ENCODE data around the gene TMEM209. TPM values are rescaled to one million over a fixed set of nuclear protein-coding genes. Genes with fewer than 3 reads are reported as not detected.
"Not testable (repeated sequence)": the region's sequence is repeated elsewhere in the genome, so short reads cannot be mapped to it uniquely, and the experiment has no call there.

Gene TMEM209
- total RNA-seq, 2 donors from 2014 or later, result 46.1 to 58.2 TPM

- no peak for ATAC-seq (replicated peaks in 1 of 2)
- H3K27me3 Mint-ChIP-seq (ENCODE audit: low read depth), result no peaks in the 10 kb centered on the region
- DNase-seq, result no peak
- no peak overlapping the region for H3K4me3 Mint-ChIP-seq
- no peaks in the 10 kb centered on the region for H3K9me3 Mint-ChIP-seq
- H3K27ac Mint-ChIP-seq, result no peak overlapping the region
- H3K36me3 Mint-ChIP-seq (ENCODE audit: insufficient read depth in 2 of 2), result peaks cover 6% of the 10 kb centered on the region in 2 donors
- H3K4me1 Mint-ChIP-seq (ENCODE audit: low read depth), result peaks cover 22% of the 10 kb centered on the region
Observed at GRCh38 chr7:130208516-130208915, 3.3 kb upstream of the TMEM209 start.

- H3K9me3 Mint-ChIP-seq, result no peaks in the 10 kb centered on the region
- no peak for DNase-seq
- H3K4me1 Mint-ChIP-seq (ENCODE audit: low read depth), result peaks cover 28% of the 10 kb centered on the region
- no peak within 1 kb of the TSS for H3K27ac Mint-ChIP-seq
- H3K4me3 Mint-ChIP-seq, result peak within 1 kb of the TSS in 1 of 2 donors; percentile 53
- no peak for ATAC-seq (replicated peaks in 1 of 2)
- peaks cover 8 to 12% of the 10 kb centered on the region in 2 donors for H3K36me3 Mint-ChIP-seq (ENCODE audit: insufficient read depth in 2 of 2)
- H3K27me3 Mint-ChIP-seq (ENCODE audit: low read depth), result no peaks in the 10 kb centered on the region
Observed at GRCh38 chr7:130207642-130208041, 2.4 kb upstream of the TMEM209 start, which contains the start of gene SSMEM1. TSS of gene SSMEM1 (plus strand) at chr7:130207860. CDS start at chr7:130207911, 51 bp downstream.

GRCh38 chr7:130207033-130207432 is 1.8 kb upstream of the TMEM209 start:
- H3K4me1 Mint-ChIP-seq (ENCODE audit: low read depth), result peaks cover 28% of the 10 kb centered on the region
- ATAC-seq (replicated peaks in 1 of 2), result no peak
- no peak overlapping the region for H3K27ac Mint-ChIP-seq
- peak overlapping the region in 1 of 2 donors; percentile 53 for H3K4me3 Mint-ChIP-seq
- no peaks in the 10 kb centered on the region for H3K9me3 Mint-ChIP-seq
- H3K27me3 Mint-ChIP-seq (ENCODE audit: low read depth), result no peaks in the 10 kb centered on the region
- DNase-seq, result no peak
- H3K36me3 Mint-ChIP-seq (ENCODE audit: insufficient read depth in 2 of 2), result peaks cover 11 to 18% of the 10 kb centered on the region in 2 donors

GRCh38 chr7:130201796-130202195 is 3.4 kb downstream of the TMEM209 start:
- H3K27me3 Mint-ChIP-seq (ENCODE audit: low read depth), result no peaks in the 10 kb centered on the region
- H3K4me1 Mint-ChIP-seq (ENCODE audit: low read depth), result peaks cover 36% of the 10 kb centered on the region
- no peak overlapping the region for H3K4me3 Mint-ChIP-seq
- peak overlapping the region; percentile 48 for H3K27ac Mint-ChIP-seq
- DNase-seq, result no peak
- H3K36me3 Mint-ChIP-seq (ENCODE audit: insufficient read depth in 2 of 2), result peaks cover 21 to 45% of the 10 kb centered on the region in 2 donors
- no peak for ATAC-seq (replicated peaks in 1 of 2)
- H3K9me3 Mint-ChIP-seq, result no peaks in the 10 kb centered on the region

GRCh38 chr7:130197094-130197493 is 8.1 kb downstream of the TMEM209 start:
- H3K9me3 Mint-ChIP-seq, result no peaks in the 10 kb centered on the region
- peaks cover 17% of the 10 kb centered on the region for H3K4me1 Mint-ChIP-seq (ENCODE audit: low read depth)
- peaks cover 15 to 41% of the 10 kb centered on the region in 2 donors for H3K36me3 Mint-ChIP-seq (ENCODE audit: insufficient read depth in 2 of 2)

GRCh38 chr7:130196476-130196875 is 8.7 kb downstream of the TMEM209 start:
- H3K36me3 Mint-ChIP-seq (ENCODE audit: insufficient read depth in 2 of 2), result peaks cover 13 to 37% of the 10 kb centered on the region in 2 donors
- H3K27me3 Mint-ChIP-seq (ENCODE audit: low read depth), result no peaks in the 10 kb centered on the region
- DNase-seq, result no peak
- H3K4me1 Mint-ChIP-seq (ENCODE audit: low read depth), result peaks cover 12% of the 10 kb centered on the region
- no peaks in the 10 kb centered on the region for H3K9me3 Mint-ChIP-seq
- H3K27ac Mint-ChIP-seq, result no peak overlapping the region
- H3K4me3 Mint-ChIP-seq, result no peak overlapping the region
- ATAC-seq (replicated peaks in 1 of 2), result no peak

More at GRCh38 chr7:130197094-130197493, 8.1 kb downstream of the TMEM209 start:
- Mint-ChIP-seq H3K27ac (peak overlapping the region; percentile 17), H3K27me3 (ENCODE audit: low read depth) (no peaks in the 10 kb centered on the region), H3K4me3 (no peak overlapping the region)
- ATAC-seq (replicated peaks in 1 of 2) (no peak), DNase-seq (no peak)

- H3K36me3 Mint-ChIP-seq (ENCODE audit: insufficient read depth in 2 of 2), result peaks cover 13 to 36% of the 10 kb centered on the region in 2 donors
- no peaks in the 10 kb centered on the region for H3K9me3 Mint-ChIP-seq
- ATAC-seq (replicated peaks in 1 of 2) (no peak), DNase-seq (no peak)
- H3K27ac Mint-ChIP-seq, result peak overlapping the region; percentile 27
- H3K4me3 Mint-ChIP-seq, result no peak overlapping the region
- no peaks in the 10 kb centered on the region for H3K27me3 Mint-ChIP-seq (ENCODE audit: low read depth)
- H3K4me1 Mint-ChIP-seq (ENCODE audit: low read depth), result peaks cover 7% of the 10 kb centered on the region
Observed at GRCh38 chr7:130195396-130195795, 9.8 kb downstream of the TMEM209 start.

- Mint-ChIP-seq H3K36me3 (ENCODE audit: insufficient read depth in 2 of 2) (peaks cover 6 to 24% of the 10 kb centered on the region in 2 donors), H3K4me1 (ENCODE audit: low read depth) (no peaks in the 10 kb centered on the region), H3K27ac (no peak overlapping the region), H3K9me3 (no peaks in the 10 kb centered on the region), H3K4me3 (no peak overlapping the region), H3K27me3 (ENCODE audit: low read depth) (no peaks in the 10 kb centered on the region)
- no peak for ATAC-seq (replicated peaks in 1 of 2)
- no peak for DNase-seq
Observed at GRCh38 chr7:130191791-130192190, 13.4 kb downstream of the TMEM209 start.

GRCh38 chr7:130189343-130189742 is 15.9 kb downstream of the TMEM209 start:
- Mint-ChIP-seq H3K36me3 (ENCODE audit: insufficient read depth in 2 of 2) (peaks cover 6 to 27% of the 10 kb centered on the region in 2 donors), H3K4me1 (ENCODE audit: low read depth) (no peaks in the 10 kb centered on the region)

GRCh38 chr7:130187360-130187759 is 17.8 kb downstream of the TMEM209 start:
- no peaks in the 10 kb centered on the region for H3K9me3 Mint-ChIP-seq
- H3K4me3 Mint-ChIP-seq, result no peak overlapping the region
- H3K36me3 Mint-ChIP-seq (ENCODE audit: insufficient read depth in 2 of 2), result peaks cover 4 to 24% of the 10 kb centered on the region in 2 donors
- peak overlapping the region; percentile 3 for H3K27ac Mint-ChIP-seq
- ATAC-seq (replicated peaks in 1 of 2) (no peak), DNase-seq (no peak)
- no peaks in the 10 kb centered on the region for H3K27me3 Mint-ChIP-seq (ENCODE audit: low read depth)
- H3K4me1 Mint-ChIP-seq (ENCODE audit: low read depth), result peaks cover 15% of the 10 kb centered on the region

More at GRCh38 chr7:130189343-130189742, 15.9 kb downstream of the TMEM209 start:
- ATAC-seq (replicated peaks in 1 of 2) (no peak), DNase-seq (no peak)
- Mint-ChIP-seq H3K4me3 (no peak overlapping the region), H3K27ac (no peak overlapping the region), H3K9me3 (no peaks in the 10 kb centered on the region), H3K27me3 (ENCODE audit: low read depth) (no peaks in the 10 kb centered on the region)

- H3K9me3 Mint-ChIP-seq; DNase-seq; H3K4me3 Mint-ChIP-seq; H3K27ac Mint-ChIP-seq; H3K27me3 Mint-ChIP-seq (ENCODE audit: low read depth); ATAC-seq (replicated peaks in 1 of 2): not testable (repeated sequence)
- Mint-ChIP-seq H3K36me3 (ENCODE audit: insufficient read depth in 2 of 2) (peaks cover 6 to 25% of the 10 kb centered on the region in 2 donors), H3K4me1 (ENCODE audit: low read depth) (peaks cover 28% of the 10 kb centered on the region)
Observed at GRCh38 chr7:130184349-130184748, 20.9 kb downstream of the TMEM209 start.

- DNase-seq (no peak), ATAC-seq (replicated peaks in 1 of 2) (peak; percentile 30 to 37)
- peaks cover 28% of the 10 kb centered on the region for H3K4me1 Mint-ChIP-seq (ENCODE audit: low read depth)
- peak overlapping the region; percentile 98 for H3K27ac Mint-ChIP-seq
- no peaks in the 10 kb centered on the region for H3K27me3 Mint-ChIP-seq (ENCODE audit: low read depth)
- peak overlapping the region in 1 of 2 donors; percentile 81 for H3K4me3 Mint-ChIP-seq
- H3K36me3 Mint-ChIP-seq (ENCODE audit: insufficient read depth in 2 of 2), result peaks cover 11 to 32% of the 10 kb centered on the region in 2 donors
- H3K9me3 Mint-ChIP-seq, result no peaks in the 10 kb centered on the region
Observed at GRCh38 chr7:130182990-130183389, 22.2 kb downstream of the TMEM209 start.

- DNase-seq (no peak), ATAC-seq (replicated peaks in 1 of 2) (no peak)
- Mint-ChIP-seq H3K27me3 (ENCODE audit: low read depth) (no peaks in the 10 kb centered on the region), H3K4me3 (peak overlapping the region; percentile 25 to 70), H3K36me3 (ENCODE audit: insufficient read depth in 2 of 2) (peaks cover 11 to 38% of the 10 kb centered on the region in 2 donors), H3K27ac (peak overlapping the region; percentile 96), H3K9me3 (no peaks in the 10 kb centered on the region), H3K4me1 (ENCODE audit: low read depth) (peaks cover 28% of the 10 kb centered on the region)
Observed at GRCh38 chr7:130181263-130181605, 24.0 kb downstream of the TMEM209 start.
